Glomerular visceral epithelial cell (primary cell): ENCODE results near the gene VSTM5.
A peak's percentile ranks its signal among the peaks of the same experiment; 100 is the strongest.
"Not testable (repeated sequence)": the region's sequence is repeated elsewhere in the genome, so short reads cannot be mapped to it uniquely, and the experiment has no call there.

ENCODE experiments used
- DNase-seq: peaks from one replicate; pipeline ENCODE4 v3.0.0-alpha.2; 2016; ENCODE audit errors: extremely low spot score

Gene VSTM5, protein sequence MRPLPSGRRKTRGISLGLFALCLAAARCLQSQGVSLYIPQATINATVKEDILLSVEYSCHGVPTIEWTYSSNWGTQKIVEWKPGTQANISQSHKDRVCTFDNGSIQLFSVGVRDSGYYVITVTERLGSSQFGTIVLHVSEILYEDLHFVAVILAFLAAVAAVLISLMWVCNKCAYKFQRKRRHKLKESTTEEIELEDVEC

DNA sequence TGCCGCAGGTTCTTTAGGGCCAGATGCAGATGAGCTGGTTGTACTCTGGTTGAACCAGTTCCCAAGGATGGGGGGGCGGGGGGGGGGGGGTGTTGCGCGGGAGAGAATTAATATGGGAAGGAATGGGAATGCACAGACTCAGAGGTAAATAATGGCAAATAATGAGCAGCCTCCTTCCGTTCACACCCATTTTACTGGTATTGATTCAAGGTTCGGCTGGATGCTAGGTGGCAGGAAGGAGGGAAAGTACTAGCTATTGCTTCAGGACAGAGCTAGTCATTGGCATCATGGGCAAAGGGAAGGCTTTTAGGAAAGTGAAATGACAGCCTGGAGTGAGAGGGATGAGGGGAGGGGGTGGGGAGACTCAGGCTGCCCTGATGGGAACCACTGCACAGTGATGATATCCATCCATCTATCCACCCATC lies at the start of gene VSTM5:
Gene VSTM5 (minus strand): TSS at position 25 of the 425 bp plus-strand sequence. CDS start 116 bp downstream, outside the sequence.
- DNase-seq = no peak

DNA sequence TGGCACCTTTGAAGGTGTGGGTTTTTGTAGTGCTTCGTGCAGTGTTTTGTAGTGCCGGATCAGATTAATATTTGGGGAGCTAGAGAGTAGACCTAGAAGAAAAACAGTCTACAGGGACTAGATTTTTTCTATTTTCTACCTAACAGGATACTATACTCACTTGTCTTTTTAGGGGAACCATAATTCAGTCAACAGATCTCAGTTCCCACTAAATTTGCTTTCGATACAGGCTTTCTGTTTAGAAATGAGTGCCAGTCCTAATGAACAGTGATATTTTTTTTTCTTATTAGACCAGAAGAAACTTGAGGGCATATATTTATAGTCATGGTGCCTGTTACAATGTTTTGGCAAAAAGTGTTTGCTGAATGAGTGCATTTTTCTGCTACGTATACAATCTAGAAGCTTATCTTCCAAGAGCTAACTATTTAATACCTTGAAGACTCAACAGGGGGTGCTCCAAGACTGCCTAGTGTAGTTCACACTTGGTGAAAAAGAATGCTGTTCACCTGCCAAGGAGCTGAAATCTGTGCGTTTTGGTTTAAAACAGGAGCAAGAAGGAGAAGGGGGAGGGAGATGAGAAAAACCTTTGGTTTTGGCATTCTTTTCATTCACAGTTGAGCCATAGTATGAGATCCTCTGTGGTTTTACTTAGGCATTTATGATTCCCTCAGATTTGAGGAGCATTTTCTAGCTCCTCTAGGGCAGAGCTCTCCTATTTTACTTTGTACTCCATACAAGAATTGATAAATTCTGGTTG lies 44.9 kb upstream of the VSTM5 start:
- DNase-seq = peak; percentile 60

DNA sequence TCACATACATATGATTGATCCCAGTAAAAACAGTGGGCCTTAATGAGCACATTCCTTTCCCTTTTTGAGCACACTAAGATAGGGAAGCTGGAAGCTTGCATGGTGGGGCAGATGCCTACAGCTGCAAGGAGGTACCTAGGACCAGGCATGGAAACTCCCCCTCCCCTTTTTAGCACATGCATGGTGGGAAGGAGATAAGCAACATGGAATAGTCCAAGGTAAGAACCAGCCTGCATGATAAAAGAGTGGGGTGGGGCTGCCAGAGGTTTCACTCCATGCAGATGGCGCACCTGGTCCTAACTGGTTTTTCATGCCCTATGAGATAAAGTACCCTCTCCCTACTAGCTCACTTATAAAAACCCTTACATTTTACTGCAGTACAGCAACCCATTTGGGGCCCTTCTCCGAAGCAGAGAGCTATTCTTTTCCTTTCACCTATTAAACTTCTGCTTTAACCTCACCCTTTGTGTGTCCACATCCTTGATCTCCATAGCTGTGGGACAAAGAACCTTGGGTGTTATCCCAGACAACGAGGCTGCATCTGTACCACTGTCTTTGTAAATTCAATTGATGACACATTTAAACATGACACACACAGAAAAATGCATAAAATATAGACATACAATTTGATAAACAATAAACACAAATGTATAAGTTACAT lies 40.1 kb upstream of the VSTM5 start:
- DNase-seq = no peak

DNA sequence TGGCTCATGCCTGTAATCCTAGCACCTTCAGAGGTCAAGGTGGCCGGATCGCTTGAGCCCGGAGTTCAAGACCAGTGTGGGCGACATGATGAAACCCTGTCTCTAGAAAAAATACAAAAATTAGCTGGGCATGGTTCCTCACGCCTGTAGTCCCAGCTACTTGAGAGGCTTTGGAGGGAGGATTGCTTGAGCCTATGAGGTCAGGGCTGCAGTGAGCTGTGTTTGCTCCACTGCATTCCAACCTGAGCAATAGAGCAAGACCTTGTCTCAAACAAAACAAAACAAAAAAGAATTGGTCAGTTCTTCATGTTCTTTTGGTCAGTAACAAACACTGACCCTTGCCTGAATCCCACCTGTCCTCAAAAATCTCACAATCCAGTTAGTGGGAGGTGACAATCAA lies 36.7 kb upstream of the VSTM5 start:
- no peak for DNase-seq

DNA sequence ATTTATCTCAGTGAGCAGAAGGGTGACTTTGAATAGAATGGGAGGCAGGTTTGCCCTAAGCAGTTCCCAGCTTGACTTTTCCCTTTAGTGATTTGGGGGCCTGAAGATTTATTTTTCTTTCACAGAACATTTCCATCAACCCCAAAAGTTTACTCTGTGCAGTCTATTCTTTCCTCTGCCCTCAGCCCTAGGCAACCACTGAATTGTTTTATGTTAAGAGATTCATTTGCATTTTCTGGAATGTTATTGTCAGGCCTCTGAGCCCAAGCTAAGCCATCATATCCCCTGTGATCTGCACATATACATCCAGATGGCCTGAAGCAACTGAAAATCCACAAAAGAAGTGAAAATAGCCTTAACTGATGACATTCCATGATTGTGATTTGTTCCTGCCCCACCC lies 28.7 kb upstream of the VSTM5 start:
- DNase-seq = not testable (repeated sequence)

DNA sequence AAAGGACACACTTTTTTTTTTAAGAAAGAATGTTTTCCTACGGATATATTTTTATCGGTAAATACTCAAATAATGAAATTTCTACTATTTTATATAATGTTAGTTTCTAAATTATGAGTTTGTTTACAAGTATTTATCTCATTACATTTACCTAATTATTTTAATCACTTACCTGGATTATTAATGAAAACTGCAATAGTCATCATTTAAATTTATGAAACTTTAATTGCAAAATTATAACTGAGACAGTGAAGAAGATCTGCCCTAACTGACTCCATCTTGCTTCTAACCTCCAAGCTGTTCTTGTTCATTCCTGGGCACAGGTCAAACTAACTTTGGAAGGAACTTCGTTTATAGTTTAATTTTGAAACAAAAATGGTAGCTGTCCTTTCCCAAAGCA lies 25.2 kb upstream of the VSTM5 start:
- DNase-seq = no peak

DNA sequence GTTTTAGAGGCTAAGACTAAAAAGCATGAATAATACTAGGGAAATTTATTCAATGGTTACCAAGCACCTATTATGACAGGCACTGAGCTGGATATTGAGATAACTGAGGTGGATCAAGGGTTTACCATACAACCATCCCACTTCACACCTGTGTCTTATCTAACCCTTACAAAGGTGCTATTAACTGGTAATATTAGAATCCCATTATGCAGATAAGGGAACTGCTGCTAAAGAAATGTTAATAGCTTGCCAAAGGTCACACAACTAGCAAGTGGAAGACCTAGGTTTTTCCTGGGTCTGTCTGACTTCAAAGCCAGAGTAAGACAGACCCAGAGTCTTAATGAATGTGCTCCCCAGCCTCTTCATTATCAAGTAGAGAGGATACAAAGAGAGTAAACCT lies 21.1 kb upstream of the VSTM5 start:
- DNase-seq = no peak

DNA sequence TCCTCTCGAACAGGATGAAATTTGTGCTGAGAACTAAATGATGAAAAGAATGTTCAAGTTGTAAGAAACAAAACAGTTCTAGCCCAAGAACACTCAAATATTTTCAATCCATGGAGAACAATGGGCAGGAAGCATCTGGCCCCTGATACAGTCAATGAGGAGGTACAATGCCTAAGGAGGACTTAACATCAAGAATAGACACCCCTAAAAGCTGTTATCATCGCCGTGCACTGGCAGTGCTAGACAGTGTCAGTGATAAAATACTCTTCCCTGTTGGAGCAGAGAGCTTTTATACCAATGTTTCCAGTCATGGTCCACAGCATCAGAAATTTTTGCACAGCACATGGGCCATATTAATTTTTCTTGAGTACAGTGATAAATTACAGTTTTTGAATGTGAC lies 20.2 kb upstream of the VSTM5 start:
- no peak for DNase-seq

DNA sequence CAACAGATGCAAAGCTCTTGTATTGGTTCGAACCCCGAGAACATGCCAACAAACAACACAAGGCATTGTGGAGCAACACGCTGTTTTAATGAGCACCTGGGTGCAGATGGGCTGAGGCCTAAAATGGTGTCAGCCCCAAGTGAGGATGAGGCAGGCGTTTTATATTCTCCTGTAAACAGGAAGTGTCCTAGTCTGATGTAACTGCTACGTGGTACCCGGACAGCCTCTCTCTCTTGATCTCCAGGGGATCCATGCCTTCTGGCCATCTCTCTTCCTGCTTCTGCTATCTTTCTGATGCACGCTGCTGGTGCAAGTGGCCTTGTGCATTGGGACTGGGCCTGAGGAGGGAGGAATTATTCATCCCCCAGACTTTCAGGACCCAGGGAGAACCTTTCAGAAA lies 19.4 kb upstream of the VSTM5 start:
- no peak for DNase-seq

DNA sequence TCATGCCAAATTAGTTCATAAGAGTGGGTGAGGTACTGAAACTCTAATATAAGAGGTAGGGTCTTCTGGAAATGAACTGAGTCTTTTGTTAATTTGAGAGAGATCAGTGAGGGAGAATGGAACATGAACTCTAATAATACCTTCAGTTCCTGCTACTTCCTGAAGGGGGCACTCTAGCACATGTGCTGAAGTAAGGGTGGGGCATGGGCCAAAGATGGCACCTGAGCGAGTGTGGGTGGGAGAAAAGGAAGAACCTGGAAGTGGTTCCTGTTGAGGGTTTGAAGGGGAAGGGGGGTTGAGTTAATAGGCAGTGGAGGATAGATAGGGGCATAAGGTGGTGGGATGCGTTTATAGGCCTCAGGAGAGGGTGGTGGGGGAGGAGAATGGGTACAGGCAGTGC lies 18.0 kb upstream of the VSTM5 start:
- DNase-seq = not testable (repeated sequence)

DNA sequence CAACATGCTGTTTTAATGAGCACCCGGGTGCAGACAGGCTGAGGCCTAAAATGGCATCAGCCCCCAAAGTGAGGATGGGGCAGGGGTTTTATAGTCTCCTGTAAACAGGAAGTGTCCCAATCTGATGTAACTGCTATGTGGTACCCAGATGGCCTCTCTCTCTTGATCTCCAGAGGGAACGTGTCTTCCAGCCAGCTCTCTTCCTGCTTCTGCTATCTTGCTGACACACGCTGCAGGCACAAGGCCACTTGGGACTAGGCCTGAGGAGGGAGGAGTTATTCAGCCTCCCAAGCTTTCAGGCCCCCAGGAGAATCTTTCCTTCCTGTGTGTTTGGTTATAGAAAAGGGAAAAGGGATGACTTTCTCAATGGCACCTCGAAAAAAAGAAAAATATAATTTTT lies 11.4 kb upstream of the VSTM5 start:
- DNase-seq = no peak

DNA sequence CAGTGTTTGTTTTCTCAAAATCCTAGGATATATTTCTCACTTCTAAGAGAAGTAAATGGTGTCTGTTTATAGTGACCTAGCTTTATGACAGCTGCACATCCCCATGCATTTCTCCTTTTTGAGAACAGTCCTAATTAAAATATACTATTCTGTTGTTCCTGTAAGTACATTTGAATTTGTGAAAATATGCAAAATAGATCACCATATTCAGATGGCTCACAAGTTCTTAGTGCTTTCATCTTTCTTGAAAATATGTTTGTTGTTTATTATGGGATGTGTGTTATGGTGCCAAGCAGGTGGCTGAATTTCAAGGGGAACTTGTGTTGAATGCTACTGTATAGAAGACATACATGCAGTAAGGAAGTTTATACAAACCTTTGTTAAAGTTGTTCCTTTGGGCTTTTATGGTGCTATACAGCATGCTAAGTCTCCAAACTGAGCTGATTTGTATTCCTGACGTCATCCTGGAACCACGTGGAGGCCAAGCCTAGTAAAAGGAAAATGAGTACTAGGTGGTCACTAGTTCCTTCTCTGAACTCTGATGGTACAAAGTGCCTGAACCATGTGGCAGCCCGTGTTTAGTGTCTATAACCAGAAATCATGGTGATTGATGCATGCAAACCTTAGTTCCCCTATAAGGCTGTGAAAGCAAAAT lies 7.8 kb upstream of the VSTM5 start:
- no peak for DNase-seq

DNA sequence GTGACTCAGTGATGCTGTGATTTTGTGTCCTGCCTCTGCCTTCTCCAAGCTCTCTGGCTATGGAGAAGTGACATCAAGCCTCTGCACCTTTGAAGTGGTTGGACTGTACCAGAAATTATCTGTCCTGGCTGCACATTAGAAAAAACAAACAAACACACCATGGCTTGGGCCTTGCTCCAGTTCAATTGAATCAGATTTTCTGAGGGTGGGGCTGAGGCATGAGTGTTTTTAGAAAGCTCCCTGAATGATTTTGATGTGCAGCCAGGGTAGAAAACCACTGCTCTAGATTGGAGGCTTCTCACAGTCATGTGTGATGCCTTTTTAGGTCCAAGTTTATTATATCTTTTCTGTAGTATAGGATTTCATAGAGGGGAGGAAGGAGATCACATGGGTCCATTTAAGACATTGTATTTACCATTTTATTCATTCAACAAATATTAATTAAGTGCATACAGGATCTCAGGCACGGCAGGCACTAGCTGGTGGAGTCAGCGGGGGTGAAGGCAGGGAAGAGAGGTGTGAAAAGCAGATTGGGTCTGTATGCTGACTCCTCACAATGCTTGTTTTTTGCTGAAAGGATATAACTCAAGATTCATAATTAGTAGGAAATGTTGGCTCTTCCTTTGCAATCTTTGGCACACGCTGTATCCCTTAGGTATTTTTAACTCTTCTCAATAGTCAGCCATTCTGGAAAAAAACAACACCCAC lies 7.1 kb upstream of the VSTM5 start:
- no peak for DNase-seq

DNA sequence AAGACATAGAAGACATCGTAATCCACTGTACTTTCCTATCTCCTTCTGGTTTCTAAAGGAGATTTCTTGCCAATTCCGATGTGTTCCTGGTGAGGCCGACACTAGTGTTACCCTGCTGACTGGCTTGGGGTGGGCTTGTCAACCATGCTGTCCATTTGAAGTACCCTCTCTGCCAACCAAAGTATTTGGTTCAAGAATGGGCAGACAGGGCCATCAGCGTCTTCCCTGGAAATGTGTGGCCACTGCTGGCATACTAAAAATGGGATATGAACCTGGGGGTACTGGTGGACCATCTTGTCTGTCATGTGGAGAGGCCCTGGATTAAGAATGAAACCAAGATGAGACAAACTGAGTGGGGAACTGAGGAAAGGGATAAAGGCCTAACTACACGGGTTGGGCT lies 1.8 kb upstream of the VSTM5 start:
- no peak for DNase-seq

DNA sequence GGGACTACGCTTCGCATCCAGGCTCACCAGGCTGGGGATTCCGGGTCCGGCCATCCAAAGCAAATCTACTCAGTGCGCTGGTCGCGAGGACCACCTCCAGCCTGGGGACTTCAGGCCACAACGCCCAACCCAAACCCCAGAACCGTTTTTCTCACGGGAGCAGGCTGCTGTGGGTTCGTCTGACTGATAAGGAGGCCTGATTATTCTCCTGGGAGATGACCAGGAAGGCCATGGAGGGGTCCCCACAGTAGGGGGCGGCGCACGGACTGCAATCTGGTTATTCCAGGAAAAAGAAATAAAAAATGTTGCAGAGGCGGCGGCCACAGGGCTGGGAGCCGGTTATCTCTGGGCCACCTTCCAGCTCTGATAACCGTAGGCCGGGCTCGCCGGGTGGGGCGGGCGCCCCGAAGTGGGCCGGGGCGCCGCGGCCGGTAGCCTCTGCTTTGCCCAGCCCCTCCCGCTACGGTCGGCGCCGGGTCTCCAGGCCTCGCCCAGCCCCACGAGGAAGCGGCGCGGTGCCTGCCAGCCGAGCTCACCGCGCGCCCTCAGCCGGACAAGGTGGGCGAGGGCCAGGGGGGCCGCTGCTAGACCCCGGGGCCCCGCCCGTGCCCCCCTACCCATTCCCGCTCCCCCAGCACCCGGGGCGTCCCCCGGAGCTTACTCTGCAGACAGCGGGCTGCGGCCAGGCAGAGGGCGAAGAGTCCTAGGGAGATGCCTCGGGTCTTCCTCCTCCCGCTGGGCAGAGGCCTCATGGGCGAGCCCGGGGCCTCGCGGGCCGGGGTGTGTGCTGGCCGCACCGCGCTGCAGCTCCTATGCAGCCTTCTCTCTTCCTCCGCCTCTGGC lies 446 bp downstream of the VSTM5 start:
- DNase-seq = peak; percentile 10

DNA sequence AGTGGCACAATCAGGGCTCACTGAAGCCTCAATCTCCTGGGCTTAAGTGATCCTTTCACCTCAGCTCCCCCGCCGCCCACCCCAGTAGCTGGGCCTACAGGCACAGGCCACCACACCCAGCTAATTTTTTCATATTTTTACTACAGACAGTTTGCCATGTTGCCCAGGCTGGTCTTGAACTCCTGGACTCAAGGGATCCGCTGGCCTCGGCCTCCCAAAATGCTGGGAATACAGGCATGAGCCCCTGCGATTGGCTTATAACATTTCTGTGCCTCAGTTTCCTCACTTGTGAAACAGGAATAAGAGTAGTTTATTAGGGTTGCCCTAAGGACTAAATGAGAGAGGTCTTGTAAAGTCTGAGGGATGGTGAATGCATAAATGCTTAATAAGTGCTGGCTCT lies 1.2 kb downstream of the VSTM5 start:
- DNase-seq = no peak

DNA sequence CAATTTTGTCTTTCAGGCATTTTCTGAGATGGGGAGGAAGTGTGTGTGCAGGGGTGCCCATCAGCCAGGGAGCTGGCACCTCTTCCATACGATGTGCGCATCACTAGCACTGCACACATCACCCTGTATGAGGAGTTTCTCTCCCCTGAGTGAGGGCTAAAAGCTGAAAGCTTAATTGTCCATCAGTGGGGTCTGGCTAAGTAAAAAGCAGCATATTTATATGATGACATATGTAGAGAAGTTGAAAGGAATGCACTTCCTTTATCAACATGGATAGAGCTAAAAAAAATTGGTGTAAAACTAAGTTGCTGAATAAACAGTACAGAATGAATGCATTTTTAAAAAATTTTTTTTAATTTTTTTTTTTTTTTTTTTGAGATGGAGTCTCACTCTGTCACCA lies 4.0 kb downstream of the VSTM5 start:
- no peak for DNase-seq

DNA sequence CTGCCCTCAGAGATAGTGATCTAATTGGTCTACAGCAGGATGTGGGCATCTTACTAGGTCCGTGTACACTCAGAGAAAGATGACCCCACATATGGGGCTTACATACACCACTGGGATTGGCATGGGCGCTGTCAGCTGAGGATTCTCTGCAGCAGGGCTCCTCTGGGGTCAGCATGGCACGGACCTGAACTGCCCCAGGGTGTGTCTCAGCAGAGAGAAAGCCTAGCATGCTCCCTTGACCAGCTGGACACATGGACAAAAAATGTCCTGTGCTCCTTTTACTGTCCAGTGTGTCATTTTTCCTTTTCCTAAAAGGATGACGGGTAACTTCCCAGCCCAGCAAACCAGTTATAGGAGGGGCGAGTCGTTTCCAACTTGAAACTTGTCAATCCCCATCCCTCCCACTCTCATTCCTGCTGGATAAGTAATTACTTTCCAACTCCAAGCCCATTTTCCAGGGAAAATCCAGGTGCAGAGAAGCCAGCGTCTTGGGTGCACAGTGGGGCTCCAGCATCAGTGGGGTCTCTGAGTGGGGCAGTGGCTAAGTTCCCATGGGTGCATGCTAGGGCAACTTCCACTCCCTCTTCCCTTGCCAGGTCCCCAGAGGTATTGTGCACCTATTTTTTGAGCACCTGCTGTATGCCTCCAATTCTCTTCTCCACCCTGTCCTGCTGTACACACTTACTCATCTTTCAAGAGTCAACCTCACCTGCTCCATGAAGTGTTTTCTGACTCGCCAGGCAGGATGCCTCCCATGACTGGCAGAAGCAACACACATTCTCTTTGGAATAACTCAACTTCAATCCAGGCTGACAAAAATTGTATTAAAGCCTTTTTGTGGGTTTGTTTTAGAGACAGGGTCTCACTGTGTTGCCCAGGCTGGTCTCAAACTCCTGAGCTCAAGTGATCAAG lies 5.0 kb downstream of the VSTM5 start:
- no peak for DNase-seq

DNA sequence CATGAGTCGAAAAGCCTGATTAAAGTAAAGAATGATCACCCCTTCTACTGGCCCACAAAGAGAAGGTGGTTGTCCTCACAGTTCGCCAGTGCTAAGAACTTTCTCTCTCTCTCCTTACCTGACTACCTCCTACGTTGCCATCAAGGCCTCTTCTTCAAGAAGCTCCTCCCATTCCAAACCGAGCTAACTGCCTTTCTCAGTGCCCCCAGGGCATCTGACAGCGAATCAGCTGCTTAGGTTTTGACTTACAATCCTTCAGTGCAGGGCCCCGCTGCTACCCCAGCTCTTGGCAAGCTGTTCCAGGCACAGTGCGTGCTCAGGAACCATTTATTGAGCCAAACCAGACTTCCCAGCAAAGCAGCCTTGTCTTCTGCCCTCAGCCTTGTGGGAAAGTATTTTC lies 5.8 kb downstream of the VSTM5 start:
- no peak for DNase-seq

DNA sequence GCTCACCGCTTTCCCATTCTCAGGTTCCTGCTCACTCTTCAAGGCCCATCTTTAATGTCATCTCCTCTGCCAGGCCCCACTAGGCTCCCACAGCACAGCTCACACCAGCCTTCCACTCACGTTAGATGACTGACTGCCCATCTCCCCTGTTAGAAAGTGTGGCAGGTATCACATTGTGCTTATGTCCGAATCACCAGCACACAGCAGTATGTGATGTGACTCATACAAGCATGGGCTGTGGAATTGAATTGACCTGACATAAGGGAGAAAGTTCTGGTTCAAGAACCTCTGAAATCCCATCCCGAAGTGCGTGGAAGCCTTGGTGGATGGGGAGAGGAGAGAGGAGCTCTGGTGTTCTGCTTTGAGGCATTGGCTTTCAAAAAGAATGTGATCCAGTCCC lies 6.5 kb downstream of the VSTM5 start:
- peak; percentile 9 for DNase-seq
